Activated effector memory CD4-positive, alpha-beta T cell treated with Interleukin-2 at 50 U/mL for 16 hours (primary cell): ENCODE data around the gene ESYT3.
"Not testable (repeated sequence)": the region's sequence is repeated elsewhere in the genome, so short reads cannot be mapped to it uniquely, and the experiment has no call there.

ENCODE experiments used
- DNase-seq: peaks from one replicate; pipeline ENCODE4 v3.0.0-alpha.2; 2020

ESYT3 gene

DNA sequence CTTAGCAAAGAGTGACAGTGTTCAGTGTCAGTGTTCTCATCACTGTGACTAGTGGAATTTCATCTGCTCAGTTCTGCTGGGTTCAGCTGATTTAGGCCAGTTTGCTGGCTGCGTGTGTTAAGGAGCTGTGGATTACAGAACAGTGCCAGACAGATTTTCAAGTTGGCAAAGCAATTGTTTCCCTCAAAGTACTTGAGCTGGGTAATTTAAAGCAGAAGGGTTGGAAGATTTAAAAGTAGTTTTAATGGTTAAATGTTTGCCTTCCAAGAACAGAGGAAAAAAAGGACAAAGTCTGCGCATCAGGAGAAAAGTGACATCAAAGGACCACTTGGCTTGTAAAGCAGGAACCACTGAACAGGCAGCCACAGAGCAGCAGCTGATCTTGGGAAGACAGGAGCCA lies 8.7 kb downstream of the ESYT3 start:
- DNase-seq = no peak

DNA sequence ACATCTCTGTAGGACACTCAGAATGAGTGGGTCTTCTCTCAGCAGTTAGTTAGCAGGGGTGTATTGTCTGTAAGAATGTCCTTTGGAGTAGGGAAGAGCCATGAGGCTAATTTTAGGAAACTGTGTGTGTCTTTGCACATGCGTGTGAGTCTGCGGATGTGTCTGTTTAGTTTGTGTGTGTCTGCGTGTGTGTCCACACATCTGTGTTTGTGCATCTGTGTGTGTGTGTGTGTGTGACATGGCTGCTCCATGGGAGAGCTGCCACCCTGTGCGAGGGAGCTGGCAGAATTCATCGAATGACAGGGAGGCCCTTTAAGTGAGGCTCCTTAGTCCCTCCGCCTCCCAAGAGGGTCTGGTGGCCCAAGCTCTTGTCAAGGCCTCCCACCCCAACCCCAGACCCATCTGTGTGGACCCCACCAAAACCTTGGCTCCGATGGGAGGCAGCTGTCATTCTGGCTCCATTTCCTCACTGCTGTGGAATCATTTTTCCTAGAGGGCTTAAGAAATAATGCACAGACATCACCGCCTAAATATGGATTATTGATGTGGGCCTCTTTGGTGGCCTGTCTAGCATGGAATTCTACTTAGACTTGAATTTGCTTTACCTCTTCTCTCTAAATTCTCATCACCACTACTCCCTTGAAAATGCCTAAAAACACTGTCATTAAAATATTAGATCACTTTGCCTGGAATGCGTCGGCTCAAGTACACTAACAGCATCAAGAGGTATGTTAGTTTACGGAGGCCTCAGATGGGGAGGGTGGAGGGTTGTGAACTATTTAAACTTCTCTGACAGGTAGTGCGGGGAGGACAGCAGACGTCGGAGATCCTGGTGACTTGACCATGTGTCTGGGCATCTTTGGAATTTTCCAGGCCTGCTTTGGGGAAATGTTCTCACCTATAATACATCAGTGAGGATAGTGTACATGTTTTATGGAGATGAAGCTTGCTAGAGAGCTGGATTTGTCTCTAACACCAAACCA lies 9.4 kb downstream of the ESYT3 start:
- DNase-seq = no peak

DNA sequence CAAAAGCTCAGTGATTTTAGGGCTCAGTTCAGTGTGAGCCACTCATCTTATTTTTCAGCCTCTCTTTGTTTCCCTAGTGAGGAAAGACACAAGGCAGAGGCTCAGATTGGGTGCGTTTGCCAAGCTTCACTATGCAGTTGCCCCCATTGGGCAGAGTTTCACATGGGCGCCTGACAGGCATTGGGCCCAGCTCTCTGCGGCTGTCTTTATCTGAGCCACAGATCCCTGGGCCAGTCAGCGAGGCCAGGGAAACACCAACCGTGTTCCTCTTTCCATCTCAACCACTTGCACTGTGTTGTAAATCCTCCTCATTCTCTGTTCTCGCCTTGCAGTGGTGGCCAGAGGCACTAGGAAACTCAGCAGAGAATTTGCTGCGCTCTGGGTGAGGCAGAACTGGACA lies 10.8 kb downstream of the ESYT3 start:
- DNase-seq = no peak

DNA sequence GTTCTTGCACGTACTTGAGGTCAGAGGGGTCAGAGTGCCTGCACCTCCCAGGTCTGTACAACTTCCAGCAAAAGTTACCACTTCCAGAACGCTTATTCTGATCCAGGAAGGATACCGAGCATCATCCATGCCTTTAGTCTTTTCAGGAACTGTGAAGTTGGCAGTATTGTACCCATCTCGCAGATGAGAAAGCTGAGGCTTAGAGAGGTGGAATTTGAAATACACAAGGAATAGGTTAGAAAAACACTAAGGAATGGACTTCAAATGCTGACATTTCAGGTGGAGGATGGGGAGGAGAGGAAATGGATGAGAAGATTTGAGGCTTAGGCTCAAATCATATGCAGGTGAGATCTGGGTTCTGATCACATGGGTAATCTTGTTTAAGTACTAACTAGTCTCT lies 11.2 kb downstream of the ESYT3 start:
- DNase-seq = no peak

DNA sequence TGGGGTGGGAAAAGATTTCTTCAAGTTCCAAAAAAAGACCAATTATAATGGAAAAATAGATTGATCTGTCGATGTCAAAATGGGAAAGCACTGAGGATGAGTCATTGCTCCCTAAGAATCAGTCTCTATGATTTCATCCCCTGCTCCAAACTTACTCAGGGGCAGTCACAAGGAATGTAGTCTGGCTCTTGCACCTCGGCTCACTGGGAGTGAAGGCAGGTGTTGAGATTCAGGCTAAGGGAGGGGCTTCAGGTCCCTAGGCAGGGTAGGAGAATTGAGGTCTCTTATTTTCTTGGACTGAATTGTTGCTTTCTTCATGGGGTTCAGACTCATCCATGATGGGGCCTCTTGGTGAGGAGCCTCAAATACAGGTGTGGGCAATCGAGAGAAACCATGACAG lies 14.2 kb downstream of the ESYT3 start:
- DNase-seq = no peak

DNA sequence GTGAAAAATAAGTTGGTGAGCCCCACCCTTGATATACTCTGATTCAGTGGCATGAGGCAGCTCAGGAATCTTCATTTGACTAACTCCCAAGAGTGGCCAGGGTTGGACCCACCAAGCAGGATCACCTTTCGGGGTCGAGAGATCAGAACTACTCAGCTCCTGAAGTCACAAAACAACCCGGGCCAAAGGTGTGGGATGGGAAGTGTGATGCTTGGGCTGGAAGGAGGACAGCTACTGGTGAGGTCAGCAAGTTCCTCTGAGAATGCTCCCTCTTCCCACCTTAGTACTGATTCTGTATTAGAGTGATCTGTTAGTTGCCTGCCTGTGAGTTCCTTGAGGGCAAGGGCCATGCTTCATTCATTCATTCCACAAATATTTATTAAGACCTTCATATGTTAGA lies 15.1 kb downstream of the ESYT3 start:
- DNase-seq = no peak

DNA sequence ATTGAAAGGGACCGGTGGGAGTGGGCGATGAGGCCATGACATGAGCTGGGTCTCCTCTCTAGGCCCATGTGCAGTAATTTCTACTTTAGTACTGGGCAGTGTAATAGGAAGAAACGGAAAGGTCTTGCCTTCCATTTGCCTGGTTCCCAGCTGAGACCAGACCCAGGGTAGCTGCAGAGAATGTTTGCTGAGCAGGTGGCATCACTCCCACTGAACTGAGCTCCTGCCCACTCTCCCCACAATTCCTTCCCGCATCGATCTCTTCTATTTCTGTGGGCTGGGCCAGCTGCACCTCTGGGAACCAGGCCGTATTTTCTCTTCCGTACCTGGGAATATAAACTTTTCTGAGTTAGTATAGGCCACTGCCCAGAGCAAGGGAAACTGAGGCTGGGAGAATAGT lies 15.8 kb downstream of the ESYT3 start:
- DNase-seq = no peak

DNA sequence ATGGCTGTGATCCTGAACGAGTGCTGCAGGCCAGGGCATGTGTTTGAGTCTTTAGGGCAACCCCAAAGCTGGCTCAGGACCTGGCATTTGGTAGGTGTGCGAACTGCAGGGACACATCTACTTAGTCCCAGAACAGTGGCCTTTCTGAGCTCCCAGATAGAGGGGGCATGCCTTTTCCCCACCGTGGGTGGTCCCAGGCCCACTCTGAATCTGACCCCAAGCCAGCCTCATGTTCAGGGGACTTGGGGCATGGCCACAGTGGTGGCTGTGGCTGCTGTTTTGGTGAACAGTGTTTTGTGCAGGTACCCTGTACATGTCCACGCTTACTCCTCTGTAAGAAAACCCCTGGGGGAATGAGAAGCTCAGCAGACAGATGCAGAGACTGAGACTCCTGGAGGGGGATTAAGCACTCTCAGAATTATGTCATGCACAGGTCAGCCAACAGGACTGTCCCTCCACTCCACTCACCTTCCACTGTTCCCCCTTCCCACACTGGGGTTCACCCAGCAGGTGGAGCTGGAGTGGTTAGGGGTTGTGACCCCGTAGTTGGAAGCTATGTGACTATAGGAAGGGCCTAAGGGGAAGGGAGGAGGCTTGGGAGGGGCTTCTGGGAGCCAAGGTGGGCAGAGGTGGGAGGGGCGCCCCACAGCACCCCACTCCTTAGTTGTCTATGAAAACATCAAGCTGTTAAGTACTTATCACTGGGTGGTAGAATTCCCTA lies 16.4 kb downstream of the ESYT3 start:
- DNase-seq = no peak

DNA sequence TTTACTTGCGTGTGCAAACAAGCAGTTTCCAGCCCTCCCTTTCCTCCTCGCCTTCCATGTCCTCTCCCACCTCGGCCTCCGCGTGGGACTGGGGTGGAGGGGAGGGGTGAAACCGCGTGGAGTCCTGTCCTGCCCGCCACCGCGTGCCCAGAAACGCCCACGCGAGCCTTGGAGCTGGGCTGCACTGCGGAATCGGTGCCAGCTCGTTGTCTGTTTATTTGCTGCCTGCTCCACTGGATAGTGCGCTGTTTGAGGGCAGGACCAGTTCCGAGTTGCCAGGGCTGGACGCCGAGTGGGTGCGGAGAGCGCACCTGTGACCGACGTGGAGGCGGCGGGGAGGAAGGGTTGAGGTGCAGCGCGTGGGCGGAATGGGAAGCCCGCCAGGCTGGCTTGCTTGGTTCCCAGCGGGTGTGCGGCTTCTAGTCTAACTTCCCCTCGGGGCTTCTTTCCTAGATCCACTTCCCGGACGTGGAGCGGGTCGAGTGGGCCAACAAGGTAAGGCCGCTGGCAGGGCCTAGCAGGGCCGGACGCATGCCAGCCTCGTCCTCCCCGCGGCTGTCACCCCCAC lies 17.3 kb downstream of the ESYT3 start:
- no peak for DNase-seq

DNA sequence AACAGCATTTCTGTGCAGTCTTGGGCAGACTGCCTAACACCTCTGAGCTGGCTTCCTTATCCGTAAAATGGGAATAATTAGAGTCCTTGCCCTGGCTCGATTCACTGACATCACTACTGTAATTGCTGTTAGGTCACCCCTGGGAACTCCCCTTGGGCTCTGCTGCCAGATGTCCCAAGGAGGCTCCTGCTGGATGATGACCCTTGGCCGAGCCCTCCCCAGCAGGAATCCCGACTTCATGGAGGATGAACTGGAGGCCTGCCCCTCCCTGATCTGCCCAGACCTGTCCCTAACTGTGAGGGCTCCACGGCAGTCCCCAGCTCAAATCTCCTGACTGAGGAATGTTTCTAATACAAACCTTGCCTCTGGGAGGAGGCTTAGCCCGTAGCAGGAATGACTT lies 18.0 kb downstream of the ESYT3 start:
- DNase-seq = no peak

DNA sequence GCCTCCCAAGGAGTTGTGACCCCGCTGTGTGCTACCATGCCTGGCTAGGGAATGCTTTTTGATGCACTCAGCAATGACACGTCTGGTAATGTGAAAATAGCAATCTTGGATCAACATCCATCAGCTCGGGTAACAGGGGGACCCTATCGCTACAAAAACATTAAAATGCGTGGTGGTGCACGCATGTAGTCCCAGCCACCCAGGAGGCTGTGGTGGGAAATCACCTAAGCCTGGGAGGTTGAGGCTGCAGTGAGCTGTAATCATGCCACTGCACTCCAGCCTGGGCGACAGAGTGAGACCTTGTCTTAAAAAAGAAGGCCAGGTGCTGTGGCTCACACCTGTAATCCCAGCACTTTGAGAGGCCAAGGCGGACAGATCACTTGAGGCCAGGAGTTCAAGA lies 19.5 kb downstream of the ESYT3 start:
- not testable (repeated sequence) for DNase-seq

DNA sequence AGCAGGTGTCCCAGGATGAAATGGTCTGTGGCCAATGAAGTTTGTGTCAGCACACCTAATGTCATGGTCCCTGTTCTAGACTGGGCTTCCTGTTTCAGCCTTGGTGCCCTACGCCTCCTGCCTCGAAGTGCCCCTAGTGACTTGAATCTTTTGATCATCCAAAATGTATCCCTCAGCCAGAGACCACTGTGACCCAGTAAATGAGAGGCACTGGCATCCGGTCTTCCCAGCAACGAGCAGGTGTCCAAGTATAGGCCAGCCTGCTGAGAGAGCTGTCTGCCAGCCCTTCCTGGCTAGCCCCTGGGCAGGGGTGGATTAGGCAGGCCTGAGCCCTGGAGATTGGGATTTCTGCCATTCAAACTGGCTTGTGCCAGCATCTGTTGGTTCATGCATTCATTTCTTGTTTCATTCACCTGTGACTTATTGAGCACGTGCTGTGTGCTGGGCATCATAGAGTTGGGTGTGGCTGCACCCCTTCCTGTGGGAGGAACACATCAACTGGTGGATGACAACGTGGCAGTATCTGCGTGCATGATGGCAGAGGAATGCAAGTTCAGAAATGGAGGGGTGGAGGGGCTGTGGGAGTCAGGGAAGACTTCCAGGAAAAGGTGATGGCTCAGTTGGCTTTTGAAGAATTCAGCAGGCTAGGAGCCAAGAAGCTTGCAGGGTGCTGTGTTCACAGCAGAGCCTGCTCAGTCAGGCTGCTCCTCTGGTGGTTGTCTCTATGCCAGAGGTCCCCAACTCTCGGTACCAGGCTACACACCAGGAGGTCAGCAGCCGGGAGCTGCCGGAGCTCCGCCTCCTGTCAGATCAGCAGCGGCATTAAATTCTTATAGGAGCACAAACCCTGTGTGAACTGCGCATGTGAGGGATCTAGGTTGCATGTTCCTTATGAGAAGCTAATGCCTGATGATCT lies 21.6 kb downstream of the ESYT3 start:
- DNase-seq = no peak

DNA sequence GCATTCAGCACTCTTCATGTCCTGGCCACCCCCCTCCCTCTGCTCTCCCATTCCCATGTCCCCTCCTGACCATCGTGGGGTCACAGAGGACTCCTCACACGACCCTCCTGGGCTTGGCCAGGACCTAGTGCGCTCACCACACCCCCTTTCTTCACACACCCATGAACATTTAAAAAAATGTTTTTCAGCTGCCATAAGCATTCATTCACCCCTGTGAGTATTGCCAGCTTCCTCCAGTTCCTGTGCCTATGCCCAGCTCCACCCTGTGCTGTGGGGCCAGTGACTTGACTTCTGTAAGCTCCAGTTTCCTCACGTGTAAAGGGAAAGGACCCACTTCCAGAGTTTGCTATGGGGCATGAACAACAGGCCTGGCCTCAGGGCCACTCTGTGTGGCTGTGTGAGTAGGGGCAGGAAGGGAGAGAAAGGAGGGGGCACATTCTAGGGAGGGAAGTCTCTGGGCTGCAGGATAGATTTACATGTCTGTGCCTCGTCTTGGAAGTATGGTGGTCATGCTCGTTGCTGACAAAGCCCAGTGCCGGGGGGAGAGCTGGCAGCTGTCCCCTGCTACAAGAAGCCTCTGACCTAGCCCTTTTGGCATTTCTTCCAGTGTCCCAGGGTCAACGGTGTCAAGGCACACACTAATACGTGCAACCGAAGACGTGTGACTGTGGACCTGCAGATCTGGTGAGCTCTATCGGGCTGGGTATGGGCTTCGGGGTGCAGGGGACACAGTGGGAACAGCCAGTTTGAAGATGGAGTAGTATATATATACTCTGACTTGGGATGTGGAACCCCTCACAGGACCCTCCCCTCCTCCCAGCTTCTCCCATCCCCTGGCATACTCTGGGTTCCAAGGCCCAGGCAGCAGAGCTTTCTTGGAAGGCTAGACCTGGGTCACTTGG lies 22.8 kb downstream of the ESYT3 start:
- no peak for DNase-seq

DNA sequence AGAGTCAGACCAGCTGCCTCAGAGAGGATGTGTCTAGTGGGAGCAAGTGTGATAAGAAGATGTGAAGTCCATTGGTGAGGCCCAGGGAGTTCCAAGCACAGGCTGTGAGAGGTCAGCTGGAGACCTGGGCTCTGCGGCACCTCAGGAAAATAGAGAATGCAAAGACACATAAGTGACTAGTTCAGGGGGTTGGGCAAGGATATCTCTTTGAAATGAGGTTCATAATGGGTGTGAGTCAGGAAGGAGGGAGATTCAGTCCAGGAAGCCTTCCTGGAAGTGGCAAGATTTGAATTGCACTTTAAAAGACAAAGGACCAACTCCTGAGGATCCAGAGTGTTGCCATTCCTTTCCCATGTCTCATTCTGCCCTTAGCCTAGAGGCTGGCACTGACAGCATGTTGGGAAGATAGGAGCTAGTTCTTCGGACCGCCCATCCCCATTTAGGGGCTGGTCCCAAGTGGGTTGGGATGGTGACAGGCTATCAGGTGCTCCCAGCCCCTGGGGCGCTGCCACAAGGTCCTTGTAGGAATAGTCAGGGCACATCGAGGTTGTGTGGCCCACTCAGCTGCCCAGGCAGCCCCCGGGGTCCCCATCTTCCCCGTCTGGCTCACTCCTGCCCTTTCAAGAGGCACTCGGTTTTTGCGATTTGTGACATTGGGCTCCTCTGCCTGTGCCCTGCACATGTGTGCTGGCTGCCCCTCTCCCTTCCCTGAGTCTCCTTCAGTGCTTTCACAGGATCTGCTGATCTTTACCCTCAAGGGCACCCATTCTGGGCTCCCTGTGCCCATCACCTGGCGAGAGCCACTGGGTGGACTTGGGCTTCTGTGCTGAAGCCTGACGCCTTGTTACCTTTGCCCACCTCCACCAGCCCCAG lies 23.7 kb downstream of the ESYT3 start:
- DNase-seq = no peak

DNA sequence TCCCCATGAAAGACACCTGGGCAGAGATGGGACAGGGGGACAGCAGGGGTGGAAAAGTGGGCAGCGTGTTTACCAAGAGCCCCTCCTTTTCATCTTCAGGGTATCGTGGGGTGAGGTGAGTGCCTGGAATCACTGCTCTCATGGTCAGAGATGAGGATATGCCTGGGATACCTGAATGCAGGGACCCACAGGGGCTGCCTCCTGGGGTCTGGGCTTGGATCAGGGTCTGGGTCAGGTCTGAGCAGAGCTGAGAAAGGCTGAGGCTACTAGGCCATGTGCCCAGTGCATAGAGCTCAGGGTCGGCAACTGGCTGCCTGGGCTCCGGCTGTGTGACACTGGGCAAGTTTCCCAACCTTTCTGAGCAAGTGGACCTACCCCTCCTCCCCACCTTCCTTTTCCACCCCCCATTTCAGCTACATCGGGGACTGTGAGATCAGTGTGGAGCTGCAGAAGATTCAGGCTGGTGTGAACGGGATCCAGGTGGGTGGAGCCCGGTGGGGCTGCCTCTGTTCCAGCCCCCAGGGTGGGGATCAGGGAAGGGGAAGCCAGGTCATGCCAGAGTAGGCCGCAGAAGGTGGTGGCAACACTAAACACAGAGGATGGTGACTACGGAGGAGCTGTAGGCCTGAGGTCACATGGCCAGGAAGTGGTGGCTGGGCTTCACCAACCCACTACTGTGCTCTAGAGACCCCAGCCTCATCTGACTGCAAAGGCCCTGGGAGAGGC lies 24.5 kb downstream of the ESYT3 start:
- no peak for DNase-seq

DNA sequence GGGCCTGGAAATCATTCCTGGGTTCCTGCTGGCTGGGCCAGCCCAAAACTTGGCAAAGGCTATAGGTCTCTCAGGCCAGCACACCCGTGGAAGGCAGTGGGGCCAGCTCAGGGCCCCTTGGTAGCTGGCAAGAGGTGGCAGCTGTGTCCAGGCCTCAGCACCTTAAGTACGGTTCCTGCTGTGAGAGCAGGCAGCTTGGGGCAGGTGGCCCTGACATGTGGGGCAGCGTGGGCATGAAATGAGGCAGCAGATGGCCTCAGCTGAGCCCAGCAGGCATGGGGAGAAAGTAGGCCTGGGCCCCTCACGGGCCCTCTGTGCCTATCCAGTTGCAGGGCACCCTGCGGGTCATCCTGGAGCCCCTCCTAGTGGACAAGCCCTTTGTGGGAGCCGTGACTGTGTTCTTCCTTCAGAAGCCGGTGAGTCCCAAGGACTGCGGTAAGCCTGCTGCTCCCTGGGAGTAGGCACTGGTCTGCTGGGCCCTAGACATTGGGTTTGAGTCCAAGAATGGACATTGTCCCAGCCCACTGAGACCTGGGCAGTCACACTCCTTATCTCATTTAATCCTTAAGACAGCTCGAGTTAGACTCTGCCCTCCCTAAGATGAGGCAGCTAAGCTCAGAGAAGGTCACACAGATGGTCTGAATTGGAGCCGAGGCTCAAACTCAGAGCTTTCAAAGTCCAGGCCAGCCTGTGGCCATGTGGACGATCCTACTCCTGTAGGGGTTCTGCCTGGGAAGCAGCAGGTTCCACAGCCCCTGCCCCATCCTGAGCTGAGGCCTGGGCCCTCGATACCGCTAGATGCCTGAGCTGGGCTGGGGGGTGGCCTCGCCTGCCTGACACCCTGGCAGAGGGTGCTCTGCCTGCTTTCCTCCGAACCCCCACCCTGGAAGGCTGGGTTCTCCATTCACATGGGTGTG lies 25.5 kb downstream of the ESYT3 start:
- no peak for DNase-seq

DNA sequence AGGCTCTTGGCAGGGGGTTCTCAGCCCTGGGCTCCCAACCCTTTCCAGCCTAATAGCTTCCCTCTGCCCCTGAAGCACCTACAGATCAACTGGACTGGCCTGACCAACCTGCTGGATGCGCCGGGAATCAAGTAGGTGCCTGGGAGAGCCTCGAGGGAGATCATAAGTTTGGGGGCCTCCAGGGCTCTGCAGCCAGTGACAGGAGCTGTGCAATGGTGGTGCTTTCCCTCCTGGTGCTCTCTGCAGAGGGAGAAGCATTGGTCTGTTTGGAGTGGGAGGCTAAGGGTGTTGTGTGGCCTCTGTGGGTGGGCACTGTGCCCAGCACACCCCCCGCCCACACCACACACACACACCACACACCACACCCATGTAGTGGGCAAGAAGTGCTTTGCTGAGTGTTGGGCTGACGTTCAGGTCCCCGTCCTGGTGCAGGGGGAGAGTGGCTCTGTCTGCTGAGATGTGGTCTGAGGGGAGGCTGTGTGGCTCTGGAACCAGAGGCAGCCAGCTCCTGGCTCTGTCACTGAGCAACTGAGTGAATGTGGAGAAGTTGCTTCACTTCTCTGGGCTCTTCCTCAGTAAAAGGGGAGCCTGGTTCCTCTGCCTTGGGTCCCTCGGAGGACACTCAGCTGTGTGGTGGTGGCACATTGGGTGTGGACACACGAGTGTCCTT lies 26.3 kb downstream of the ESYT3 start:
- DNase-seq = no peak

DNA sequence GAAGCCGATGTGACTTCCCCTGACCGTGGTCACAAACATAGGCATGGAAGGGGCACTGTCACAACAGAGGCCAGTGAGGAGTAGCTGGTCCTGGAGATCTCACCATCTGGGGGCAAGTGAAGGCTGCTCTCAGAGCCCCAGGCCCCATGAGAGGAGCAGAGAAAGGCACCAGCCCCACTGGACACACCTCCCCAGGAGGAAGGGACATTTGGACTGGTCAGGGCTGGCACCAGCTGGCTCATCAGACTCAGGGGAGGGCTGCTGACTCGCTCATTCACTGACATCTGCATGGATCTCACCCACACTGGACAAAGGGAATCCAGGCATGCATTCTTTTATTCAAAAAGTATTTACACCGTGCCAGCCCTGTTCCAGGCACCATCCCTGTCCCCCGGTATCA lies 26.8 kb downstream of the ESYT3 start:
- DNase-seq = no peak
